ENCODE data around the gene SERPINA9.
"Not testable (repeated sequence)": the region's sequence is repeated elsewhere in the genome, so short reads cannot be mapped to it uniquely, and the experiment has no call there.

The SERPINA9 gene

GRCh38 chr14:94483071-94483451 lies 7.1 kb upstream of the SERPINA9 start:
- DNase-seq (ENCODE audit: extremely low spot score) = no peak
- ChIA-PET CTCF (no interaction called here), POLR2A (no interaction called here)
- TF ChIP-seq, protein P1, sequence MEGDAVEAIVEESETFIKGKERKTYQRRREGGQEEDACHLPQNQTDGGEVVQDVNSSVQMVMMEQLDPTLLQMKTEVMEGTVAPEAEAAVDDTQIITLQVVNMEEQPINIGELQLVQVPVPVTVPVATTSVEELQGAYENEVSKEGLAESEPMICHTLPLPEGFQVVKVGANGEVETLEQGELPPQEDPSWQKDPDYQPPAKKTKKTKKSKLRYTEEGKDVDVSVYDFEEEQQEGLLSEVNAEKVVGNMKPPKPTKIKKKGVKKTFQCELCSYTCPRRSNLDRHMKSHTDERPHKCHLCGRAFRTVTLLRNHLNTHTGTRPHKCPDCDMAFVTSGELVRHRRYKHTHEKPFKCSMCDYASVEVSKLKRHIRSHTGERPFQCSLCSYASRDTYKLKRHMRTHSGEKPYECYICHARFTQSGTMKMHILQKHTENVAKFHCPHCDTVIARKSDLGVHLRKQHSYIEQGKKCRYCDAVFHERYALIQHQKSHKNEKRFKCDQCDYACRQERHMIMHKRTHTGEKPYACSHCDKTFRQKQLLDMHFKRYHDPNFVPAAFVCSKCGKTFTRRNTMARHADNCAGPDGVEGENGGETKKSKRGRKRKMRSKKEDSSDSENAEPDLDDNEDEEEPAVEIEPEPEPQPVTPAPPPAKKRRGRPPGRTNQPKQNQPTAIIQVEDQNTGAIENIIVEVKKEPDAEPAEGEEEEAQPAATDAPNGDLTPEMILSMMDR (IDR thresholded peaks at IDR 0.05; ENCODE audit: control extremely low read depth, extremely low read depth, low read depth, missing control alignments) = no peak

DNA sequence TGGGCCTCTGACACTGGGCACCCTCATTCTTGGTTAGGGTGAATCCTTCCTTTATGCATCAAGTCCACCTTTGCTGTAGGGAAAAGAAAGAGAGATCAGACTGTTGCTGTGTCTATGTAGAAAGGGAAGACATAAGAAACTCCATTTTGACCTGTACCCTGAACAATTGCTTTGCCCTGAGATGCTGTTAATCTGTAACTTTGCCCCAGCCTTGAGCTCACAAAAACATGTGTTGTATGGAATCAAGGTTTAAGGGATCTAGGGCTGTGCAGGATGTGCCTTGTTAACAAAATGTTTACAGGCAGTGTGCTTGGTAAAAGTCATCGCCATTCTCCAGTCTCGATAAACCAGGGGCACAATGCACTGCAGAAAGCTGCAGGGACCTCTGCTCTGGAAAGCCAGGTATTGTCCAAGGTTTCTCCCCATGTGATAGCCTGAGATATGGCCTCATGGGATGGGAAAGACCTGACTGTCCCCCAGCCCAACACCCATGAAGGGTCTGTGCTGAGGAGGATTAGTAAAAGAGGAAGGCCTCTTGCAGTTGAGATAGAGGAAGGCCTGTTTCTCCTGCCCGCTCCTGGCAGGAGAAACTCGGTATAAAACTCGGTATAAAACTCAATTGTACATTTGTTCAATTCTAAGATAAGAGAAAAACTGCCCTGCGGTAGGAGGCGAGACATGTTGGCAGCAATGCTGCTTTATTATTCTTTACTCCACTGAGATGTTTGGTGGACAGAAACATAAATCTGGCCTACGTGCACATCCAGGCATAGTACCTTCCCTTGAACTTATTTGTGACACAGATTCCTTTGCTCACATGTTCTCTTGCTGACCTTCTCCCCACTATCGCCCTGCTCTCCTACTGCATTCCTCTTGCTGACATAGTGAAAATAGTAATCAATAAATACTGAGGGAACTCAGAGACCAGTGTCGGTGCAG lies 6.4 kb upstream of the SERPINA9 start:
- POLR2A ChIA-PET; DNase-seq (ENCODE audit: extremely low spot score); CTCF ChIA-PET: not testable (repeated sequence)

DNA sequence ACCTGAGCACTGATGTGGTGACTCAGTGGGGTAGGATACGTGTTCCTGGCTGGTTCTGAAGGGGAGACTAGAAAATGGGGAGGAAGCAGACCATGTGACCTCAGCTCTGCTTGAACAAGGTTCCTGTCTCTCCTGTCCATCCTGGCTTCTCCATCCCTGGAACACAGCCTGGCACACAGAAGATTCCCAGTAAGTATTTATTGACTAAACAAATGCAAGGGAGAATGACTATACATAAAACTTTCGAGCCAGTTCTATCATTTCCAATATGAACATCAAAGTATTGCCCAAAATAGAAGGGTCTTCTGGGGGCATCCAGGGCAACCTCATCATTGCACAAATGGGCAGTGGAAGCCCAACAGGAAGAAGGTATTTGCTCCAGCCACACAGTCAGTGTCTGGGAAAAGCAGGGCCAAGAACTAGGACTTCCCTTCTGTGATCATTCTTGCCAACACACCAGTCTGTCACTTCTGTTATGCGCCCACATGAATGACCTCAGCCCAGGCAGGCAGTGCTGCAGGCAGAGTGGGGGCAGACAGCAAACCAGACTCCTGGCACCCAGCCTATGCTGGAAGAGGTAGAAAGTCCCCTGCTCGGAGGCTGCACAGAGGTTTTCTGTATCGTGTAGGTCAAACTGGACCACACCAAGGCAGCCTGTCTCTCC lies 5.6 kb upstream of the SERPINA9 start:
- TF ChIP-seq, protein P1 (IDR thresholded peaks at IDR 0.05; ENCODE audit: control extremely low read depth, extremely low read depth, low read depth, missing control alignments) = no peak
- ChIA-PET POLR2A (no interaction called here), CTCF (interaction anchor here (1.0 to 1.6 kb wide), 2 partner anchors 13 to 36 kb away, joined by 3 to 4 read pairs; no protein-coding TSS in a partner anchor)
- no peak for DNase-seq (ENCODE audit: extremely low spot score)

DNA sequence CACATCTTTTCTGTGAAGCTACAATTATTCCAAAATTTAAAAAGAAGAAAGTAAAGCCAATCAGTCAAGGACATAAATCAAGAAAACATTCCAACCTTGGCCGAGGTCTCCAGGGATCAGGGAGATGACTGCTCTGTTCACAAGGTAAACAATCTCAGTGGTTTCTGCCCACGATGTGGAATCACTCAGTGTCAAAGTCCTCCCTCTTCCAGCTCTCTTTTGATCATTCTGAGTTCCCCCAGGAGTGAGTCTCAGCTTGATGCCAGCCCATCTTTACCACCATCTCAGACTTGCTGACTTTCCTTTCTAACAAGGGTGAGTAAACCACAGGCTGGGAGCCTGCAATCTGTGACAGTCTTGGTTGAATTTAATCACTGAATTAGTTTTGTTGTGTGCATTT lies 4.8 kb upstream of the SERPINA9 start:
- no peak for DNase-seq (ENCODE audit: extremely low spot score)
- TF ChIP-seq, protein P1 (IDR thresholded peaks at IDR 0.05; ENCODE audit: control extremely low read depth, extremely low read depth, low read depth, missing control alignments) = no peak
- CTCF ChIA-PET = interaction anchor here (1.0 to 1.6 kb wide), 2 partner anchors 12 to 36 kb away, joined by 3 to 4 read pairs; no protein-coding TSS in a partner anchor
- POLR2A ChIA-PET = no interaction called here

DNA sequence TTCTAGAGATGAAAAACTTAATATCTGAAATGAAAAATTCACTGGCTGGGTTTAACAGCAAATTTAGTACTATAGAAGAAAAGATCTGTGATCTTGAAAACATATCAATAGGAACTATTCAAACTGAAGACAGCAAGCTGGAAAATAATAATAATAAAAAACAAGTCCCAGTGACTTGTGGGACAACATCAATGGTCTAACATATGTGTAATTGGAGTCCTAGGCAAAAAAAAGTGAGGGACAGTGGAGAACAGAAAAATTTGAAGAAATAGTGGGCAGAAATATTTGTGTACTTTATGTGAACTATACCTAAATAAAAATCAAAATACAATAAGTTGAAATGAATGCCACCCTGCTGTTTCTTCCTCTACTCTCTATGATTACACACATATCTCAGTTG lies 2.4 kb upstream of the SERPINA9 start:
- POLR2A ChIA-PET = no interaction called here
- TF ChIP-seq, protein P1 (IDR thresholded peaks at IDR 0.05; ENCODE audit: control extremely low read depth, extremely low read depth, low read depth, missing control alignments) = no peak
- DNase-seq (ENCODE audit: extremely low spot score) = no peak
- CTCF ChIA-PET = interaction anchor here (1.5 to 3.2 kb wide), 3 partner anchors 7 to 70 kb away, joined by 3 to 29 read pairs (median 4); no protein-coding TSS in a partner anchor

GRCh38 chr14:94474581-94475031 lies 1.4 kb downstream of the SERPINA9 start:
- no peak for DNase-seq (ENCODE audit: extremely low spot score)
- CTCF ChIA-PET = interaction anchor here (1.0 to 2.3 kb wide), 3 partner anchors 10 to 17 kb away, joined by 3 to 9 read pairs (median 3); no protein-coding TSS in a partner anchor

More at GRCh38 chr14:94474581-94475031, 1.4 kb downstream of the SERPINA9 start:
- TF ChIP-seq, protein P1 (IDR thresholded peaks at IDR 0.05; ENCODE audit: control extremely low read depth, extremely low read depth, low read depth, missing control alignments) = no peak
- POLR2A ChIA-PET = no interaction called here

Measured in GM10248 (cell line).